ENCODE measurements around the gene HCN4. TPM values are rescaled to one million over a fixed set of nuclear protein-coding genes. Genes with fewer than 3 reads are reported as not detected.

HCN4 gene
- total RNA-seq, 3 donors from 2014 or later (not counting 1 experiment from before 2014, with no cell fraction given), result not detected

DNA sequence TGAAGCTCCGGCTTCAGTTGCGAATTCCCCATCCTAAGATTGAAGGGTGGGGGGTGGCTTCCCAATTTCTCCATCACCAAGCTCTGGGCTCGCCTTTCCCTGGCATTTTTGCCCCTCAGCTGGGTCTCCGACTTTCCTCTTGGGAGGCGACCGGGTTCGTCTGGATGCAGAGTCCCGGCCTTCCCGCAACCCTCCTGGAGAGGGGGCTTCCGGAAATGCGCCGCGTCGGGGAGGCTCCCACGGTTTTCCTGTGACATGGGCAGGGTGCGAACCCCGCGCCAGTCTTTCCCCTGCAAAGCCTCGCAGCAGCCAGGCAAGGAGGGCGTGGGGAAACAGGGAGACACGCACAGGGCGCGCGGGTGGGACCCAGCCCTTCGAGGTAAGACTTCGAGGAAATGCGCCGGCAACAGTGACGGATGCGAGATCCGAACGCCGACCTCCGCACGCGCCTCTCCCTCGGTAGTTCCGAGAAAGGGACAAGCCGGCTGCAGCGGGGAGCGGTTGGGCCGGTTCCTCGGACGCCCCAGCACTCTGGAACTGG, 466 bp upstream of the HCN4 start:
- H3K4me1 ChIP-seq (ENCODE audit: control insufficient read depth, insufficient read depth, low read length), result no peaks in the 10 kb centered on the region
- no peaks in the 10 kb centered on the region for H3K36me3 ChIP-seq (ENCODE audit: control insufficient read depth, insufficient read depth, low read length)
- TF ChIP-seq, protein P1, sequence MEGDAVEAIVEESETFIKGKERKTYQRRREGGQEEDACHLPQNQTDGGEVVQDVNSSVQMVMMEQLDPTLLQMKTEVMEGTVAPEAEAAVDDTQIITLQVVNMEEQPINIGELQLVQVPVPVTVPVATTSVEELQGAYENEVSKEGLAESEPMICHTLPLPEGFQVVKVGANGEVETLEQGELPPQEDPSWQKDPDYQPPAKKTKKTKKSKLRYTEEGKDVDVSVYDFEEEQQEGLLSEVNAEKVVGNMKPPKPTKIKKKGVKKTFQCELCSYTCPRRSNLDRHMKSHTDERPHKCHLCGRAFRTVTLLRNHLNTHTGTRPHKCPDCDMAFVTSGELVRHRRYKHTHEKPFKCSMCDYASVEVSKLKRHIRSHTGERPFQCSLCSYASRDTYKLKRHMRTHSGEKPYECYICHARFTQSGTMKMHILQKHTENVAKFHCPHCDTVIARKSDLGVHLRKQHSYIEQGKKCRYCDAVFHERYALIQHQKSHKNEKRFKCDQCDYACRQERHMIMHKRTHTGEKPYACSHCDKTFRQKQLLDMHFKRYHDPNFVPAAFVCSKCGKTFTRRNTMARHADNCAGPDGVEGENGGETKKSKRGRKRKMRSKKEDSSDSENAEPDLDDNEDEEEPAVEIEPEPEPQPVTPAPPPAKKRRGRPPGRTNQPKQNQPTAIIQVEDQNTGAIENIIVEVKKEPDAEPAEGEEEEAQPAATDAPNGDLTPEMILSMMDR (IDR thresholded peaks at IDR 0.05), result no peak
- no peak overlapping the region for H3K4me3 ChIP-seq (ENCODE audit: low read length)
- no peaks in the 10 kb centered on the region for H3K9me3 Mint-ChIP-seq
- no peaks in the 10 kb centered on the region for H3K36me3 Mint-ChIP-seq
- ATAC-seq (no peak), DNase-seq (no peak)
- peaks cover 17% of the 10 kb centered on the region for H3K27me3 ChIP-seq (ENCODE audit: control insufficient read depth, insufficient read depth, low read length)
- H3K27ac ChIP-seq (ENCODE audit: low read length), result no peak overlapping the region
- no peaks in the 10 kb centered on the region for H3K9me3 ChIP-seq (ENCODE audit: control insufficient read depth, insufficient read depth, low read length)
- WGBS (ENCODE audit: insufficient coverage), result 4% methylated on average over 44 of the region's 44 CpGs
- H3K4me1 Mint-ChIP-seq, result no peaks in the 10 kb centered on the region
- H3K27me3 Mint-ChIP-seq (ENCODE audit: low read depth in 2 of 2), result peaks cover 33 to 40% of the 10 kb centered on the region in 2 donors
- no peak overlapping the region for H3K4me3 Mint-ChIP-seq
- no peak overlapping the region for H3K27ac Mint-ChIP-seq
- intact Hi-C loops (cut with micrococcal nuclease), result no loop called here

- TF ChIP-seq, protein P1 (IDR thresholded peaks at IDR 0.05), result no peak
- peaks cover 17% of the 10 kb centered on the region for H3K27me3 ChIP-seq (ENCODE audit: control insufficient read depth, insufficient read depth, low read length)
- H3K9me3 ChIP-seq (ENCODE audit: control insufficient read depth, insufficient read depth, low read length), result no peaks in the 10 kb centered on the region
- Mint-ChIP-seq H3K27me3 (ENCODE audit: low read depth in 2 of 2) (peaks cover 33% of the 10 kb centered on the region in 2 donors), H3K4me3 (no peak overlapping the region), H3K4me1 (no peaks in the 10 kb centered on the region), H3K9me3 (no peaks in the 10 kb centered on the region), H3K36me3 (no peaks in the 10 kb centered on the region), H3K27ac (no peak overlapping the region)
- no peaks in the 10 kb centered on the region for H3K4me1 ChIP-seq (ENCODE audit: control insufficient read depth, insufficient read depth, low read length)
- no peak overlapping the region for H3K27ac ChIP-seq (ENCODE audit: low read length)
- 4% methylated on average over 90 of the region's 90 CpGs for WGBS (ENCODE audit: insufficient coverage)
- DNase-seq, result no peak
- ATAC-seq, result no peak
- H3K36me3 ChIP-seq (ENCODE audit: control insufficient read depth, insufficient read depth, low read length), result no peaks in the 10 kb centered on the region
- no peak overlapping the region for H3K4me3 ChIP-seq (ENCODE audit: low read length)
- intact Hi-C loops (cut with micrococcal nuclease), result no loop called here
Observed at GRCh38 chr15:73367624-73368300, 996 bp downstream of the HCN4 start.

DNA sequence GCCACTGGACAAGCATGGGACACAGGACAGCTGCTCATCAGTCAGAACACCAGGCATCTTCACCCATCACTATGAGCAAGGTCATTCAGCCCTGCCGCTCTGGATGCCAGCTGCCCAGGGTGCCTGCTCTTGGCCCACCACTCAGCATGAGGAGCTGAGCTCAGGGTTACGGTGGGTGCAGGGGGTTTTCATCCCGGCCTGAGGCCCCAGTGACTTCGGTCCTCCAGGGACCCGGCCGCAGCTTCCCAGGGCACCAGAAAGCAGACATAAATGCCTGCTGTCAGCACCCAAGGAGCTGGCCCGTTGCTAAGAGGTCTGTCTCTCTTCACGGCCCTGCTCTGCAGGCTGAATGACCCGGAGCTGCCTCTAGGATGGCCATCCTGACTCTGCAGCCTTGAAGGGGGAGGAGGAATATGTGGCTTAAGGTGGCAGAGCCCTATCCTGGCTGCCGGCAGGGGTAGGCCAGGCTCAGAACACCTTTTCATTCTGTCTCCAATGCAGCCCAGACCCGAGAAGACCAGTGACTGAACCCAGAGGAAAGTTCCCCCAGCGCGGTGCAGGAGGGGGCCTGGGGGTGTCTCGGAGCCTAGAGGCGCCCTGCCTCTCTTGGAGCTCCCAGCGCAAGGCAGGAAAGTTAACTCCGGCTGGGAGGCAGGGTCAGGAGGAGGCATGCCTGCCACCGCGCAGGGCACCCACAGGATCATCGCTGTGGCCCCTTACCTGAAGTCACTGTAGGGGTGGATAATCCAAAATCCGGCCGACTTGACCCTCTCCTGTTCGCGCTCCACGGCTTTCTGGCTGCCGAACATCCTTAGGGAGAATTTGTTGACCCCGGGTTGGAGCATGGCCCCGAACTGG, 1.8 kb downstream of the HCN4 start:
- H3K9me3 Mint-ChIP-seq, result no peaks in the 10 kb centered on the region
- peaks cover 17% of the 10 kb centered on the region for H3K27me3 ChIP-seq (ENCODE audit: control insufficient read depth, insufficient read depth, low read length)

More for the DNA sequence above, 1.8 kb downstream of the HCN4 start:
- no peaks in the 10 kb centered on the region for H3K36me3 ChIP-seq (ENCODE audit: control insufficient read depth, insufficient read depth, low read length)
- no peak overlapping the region for H3K4me3 ChIP-seq (ENCODE audit: low read length)
- Mint-ChIP-seq H3K27ac (no peak overlapping the region), H3K36me3 (no peaks in the 10 kb centered on the region), H3K4me3 (no peak overlapping the region), H3K4me1 (no peaks in the 10 kb centered on the region), H3K27me3 (ENCODE audit: low read depth in 2 of 2) (peaks cover 32% of the 10 kb centered on the region in 2 donors)
- DNase-seq (no peak), ATAC-seq (no peak)
- TF ChIP-seq, protein P1 (IDR thresholded peaks at IDR 0.05), result no peak
- intact Hi-C loops (cut with micrococcal nuclease), result no loop called here
- no peaks in the 10 kb centered on the region for H3K9me3 ChIP-seq (ENCODE audit: control insufficient read depth, insufficient read depth, low read length)
- H3K4me1 ChIP-seq (ENCODE audit: control insufficient read depth, insufficient read depth, low read length), result no peaks in the 10 kb centered on the region
- WGBS (ENCODE audit: insufficient coverage), result 21% methylated on average over 28 of the region's 28 CpGs
- no peak overlapping the region for H3K27ac ChIP-seq (ENCODE audit: low read length)

Data from natural killer cell (primary cell).